Measurements from ENCODE around the gene UROS. TPM values are rescaled to one million over a fixed set of nuclear protein-coding genes. Genes with fewer than 3 reads are reported as not detected.
A peak's percentile ranks its signal among the peaks of the same experiment; 100 is the strongest.

The UROS gene
- total and polyA plus RNA-seq, 2 experiments from 2014 or later, result 83.1 to 87.8 TPM

- Histone ChIP-seq H3K4me2 (ENCODE audit: unreplicated experiment) (no peak overlapping the region), H3K4me3 (no peak overlapping the region), H4K20me1 (ENCODE audit: insufficient read depth) (no peaks in the 10 kb centered on the region), H3K36me3 (ENCODE audit: low read depth) (peaks cover 17% of the 10 kb centered on the region; the same call in 1 of the 2 replicates), H3K27ac (no peak overlapping the region), H3K9ac (no peak overlapping the region), H2AFZ (no peak overlapping the region), H3K9me2 (ENCODE audit: insufficient read depth) (no peaks in the 10 kb centered on the region), H3K4me1 (ENCODE audit: insufficient read depth) (no peaks in the 10 kb centered on the region), H3F3A (ENCODE audit: insufficient read depth) (no peaks in the 10 kb centered on the region), H3K79me2 (ENCODE audit: insufficient read depth) (0 out of 2 replicates have a peak, but pooled peaks cover 3% of the 10 kb centered on the region), H3K9me3 (ENCODE audit: low read depth) (no peaks in the 10 kb centered on the region), H3K27me3 (replicated peaks; ENCODE audit: insufficient read depth) (no peaks in the 10 kb centered on the region)
- 96% methylated on average over 1 of the region's 1 CpG for WGBS, 2 experiments (ENCODE audit: low coverage in 1 of 2, low lambda C conversion rate in 2 of 2, missing lambda C conversion rate in 2 of 2)
- DNase-seq, result peak; percentile 52
- TF ChIP-seq EZH2phosphoT487 (IDR thresholded peaks at IDR 0.05; ENCODE audit: insufficient read depth, low read depth), result no peak
- in situ Hi-C loops (cut with MboI), result no loop called here
Observed at GRCh38 chr10:125812128-125812750, 10.8 kb downstream of the UROS start.

- Histone ChIP-seq H4K20me1 (ENCODE audit: insufficient read depth) (no peaks in the 10 kb centered on the region), H3K4me2 (ENCODE audit: unreplicated experiment) (no peak overlapping the region), H2AFZ (no peak overlapping the region), H3K4me1 (ENCODE audit: insufficient read depth) (no peaks in the 10 kb centered on the region), H3K4me3 (no peak overlapping the region), H3K9ac (no peak overlapping the region), H3K36me3 (ENCODE audit: low read depth) (peaks cover 18% of the 10 kb centered on the region; the same call in 1 of the 2 replicates), H3K9me3 (ENCODE audit: low read depth) (no peaks in the 10 kb centered on the region), H3K79me2 (ENCODE audit: insufficient read depth) (no peaks in the 10 kb centered on the region), H3K27ac (no peak overlapping the region), H3F3A (ENCODE audit: insufficient read depth) (no peaks in the 10 kb centered on the region), H3K9me2 (ENCODE audit: insufficient read depth) (no peaks in the 10 kb centered on the region), H3K27me3 (replicated peaks; ENCODE audit: insufficient read depth) (no peaks in the 10 kb centered on the region)
- peak; percentile 7 for DNase-seq
- TF ChIP-seq EZH2phosphoT487 (IDR thresholded peaks at IDR 0.05; ENCODE audit: insufficient read depth, low read depth) (no peak), EZH2 (IDR thresholded peaks at IDR 0.05; ENCODE audit: insufficient read depth, poor library complexity, severe bottlenecking) (no peak)
- WGBS, 2 experiments (ENCODE audit: low coverage in 1 of 2, low lambda C conversion rate in 2 of 2, missing lambda C conversion rate in 2 of 2), result 59 to 83% methylated on average over 1 of the region's 1 CpG
- in situ Hi-C loops (cut with MboI), result no loop called here
Observed at GRCh38 chr10:125811251-125811650, 11.8 kb downstream of the UROS start.

GRCh38 chr10:125808047-125808446 is 15.0 kb downstream of the UROS start:
- H3K4me1 ChIP-seq (ENCODE audit: insufficient read depth), result no peaks in the 10 kb centered on the region
- no peak for DNase-seq
- H3K9ac ChIP-seq, result no peak overlapping the region
- H3K4me2 ChIP-seq (ENCODE audit: unreplicated experiment), result no peak overlapping the region
- no peak overlapping the region for H2AFZ ChIP-seq
- no peaks in the 10 kb centered on the region for H3K9me2 ChIP-seq (ENCODE audit: insufficient read depth)
- no peaks in the 10 kb centered on the region for H3K79me2 ChIP-seq (ENCODE audit: insufficient read depth)
- in situ Hi-C loops (cut with MboI), result no loop called here
- no peaks in the 10 kb centered on the region for H3F3A ChIP-seq (ENCODE audit: insufficient read depth)
- H3K9me3 ChIP-seq (ENCODE audit: low read depth), result no peaks in the 10 kb centered on the region
- no peak overlapping the region for H3K4me3 ChIP-seq
- no peak overlapping the region for H3K27ac ChIP-seq
- WGBS, 2 experiments (ENCODE audit: low coverage in 1 of 2, low lambda C conversion rate in 2 of 2, missing lambda C conversion rate in 2 of 2), result 83 to 85% methylated on average over 1 of the region's 1 CpG
- no peaks in the 10 kb centered on the region for H4K20me1 ChIP-seq (ENCODE audit: insufficient read depth)
- H3K36me3 ChIP-seq (ENCODE audit: low read depth), result peaks cover 19% of the 10 kb centered on the region; the same call in 1 of the 2 replicates
- H3K27me3 ChIP-seq (replicated peaks; ENCODE audit: insufficient read depth), result no peaks in the 10 kb centered on the region
- no peak for TF ChIP-seq EZH2 (IDR thresholded peaks at IDR 0.05; ENCODE audit: insufficient read depth, poor library complexity, severe bottlenecking)
- TF ChIP-seq EZH2phosphoT487 (IDR thresholded peaks at IDR 0.05; ENCODE audit: insufficient read depth, low read depth), result no peak

GRCh38 chr10:125802739-125803138 is 20.3 kb downstream of the UROS start:
- H3K4me2 ChIP-seq (ENCODE audit: unreplicated experiment), result no peak overlapping the region
- no peak overlapping the region for H3K4me3 ChIP-seq
- no peaks in the 10 kb centered on the region for H3K4me1 ChIP-seq (ENCODE audit: insufficient read depth)
- no peaks in the 10 kb centered on the region for H3K9me2 ChIP-seq (ENCODE audit: insufficient read depth)
- no peak overlapping the region for H3K9ac ChIP-seq
- H3K27me3 ChIP-seq (replicated peaks; ENCODE audit: insufficient read depth), result no peaks in the 10 kb centered on the region
- peaks cover 7% of the 10 kb centered on the region; the same call in 1 of the 2 replicates for H3K36me3 ChIP-seq (ENCODE audit: low read depth)
- H3F3A ChIP-seq (ENCODE audit: insufficient read depth), result no peaks in the 10 kb centered on the region
- in situ Hi-C loops (cut with MboI), result no loop called here
- no peak for DNase-seq
- 96% methylated on average over 7 of the region's 7 CpGs for WGBS, 2 experiments (ENCODE audit: low coverage in 1 of 2, low lambda C conversion rate in 2 of 2, missing lambda C conversion rate in 2 of 2)
- H2AFZ ChIP-seq, result no peak overlapping the region
- H3K9me3 ChIP-seq (ENCODE audit: low read depth), result no peaks in the 10 kb centered on the region
- H3K79me2 ChIP-seq (ENCODE audit: insufficient read depth), result no peaks in the 10 kb centered on the region
- H3K27ac ChIP-seq, result no peak overlapping the region
- H4K20me1 ChIP-seq (ENCODE audit: insufficient read depth), result no peaks in the 10 kb centered on the region
- TF ChIP-seq EZH2phosphoT487 (IDR thresholded peaks at IDR 0.05; ENCODE audit: insufficient read depth, low read depth), result no peak
- no peak for TF ChIP-seq EZH2 (IDR thresholded peaks at IDR 0.05; ENCODE audit: insufficient read depth, poor library complexity, severe bottlenecking)
